WTC11 (cell line): ENCODE results near the gene KIRREL3. TPM values are rescaled to one million over a fixed set of nuclear protein-coding genes. Genes with fewer than 3 reads are reported as not detected.
A peak's percentile ranks its signal among the peaks of the same experiment; 100 is the strongest.

Source experiments
- ATAC-seq: fragments of 200-7000 bp; cut with Tn5 transposase; 2 replicates; pipeline ENCODE4 v1.10.0; 2021; ENCODE audit warnings: mild to moderate bottlenecking, moderate library complexity
- CTCF ChIA-PET: fragments of 300-600 bp; sonication (Branson Sonifier 250); formaldehyde crosslinking; loops from one replicate; lab custom pipeline; 2021; ENCODE audit warnings: antibody characterized with exemption; lab: Charles Lee
- POLR2A ChIA-PET: fragments of 350-600 bp; sonication (Branson Sonifier 250); formaldehyde crosslinking; loops from one replicate; lab custom pipeline; 2021; ENCODE audit warnings: antibody characterized with exemption; lab: Charles Lee
- DNase-seq: peaks from one replicate; pipeline ENCODE4 v3.0.0; 2021; ENCODE audit warnings: low spot score
- H3K27ac Mint-ChIP-seq: 2 replicates; pipeline ENCODE4 v1.8.0; 2021; ENCODE audit warnings: mixed read lengths
- H3K27me3 Mint-ChIP-seq: 2 replicates; pipeline ENCODE4 v1.8.0; 2021; ENCODE audit warnings: low read depth, mild to moderate bottlenecking, moderate library complexity, mixed read lengths
- H3K36me3 Mint-ChIP-seq: 2 replicates; pipeline ENCODE4 v1.8.0; 2021; ENCODE audit warnings: mixed read lengths
- H3K4me1 Mint-ChIP-seq: 2 replicates; pipeline ENCODE4 v1.8.0; 2022; ENCODE audit warnings: mixed read lengths
- H3K4me3 Mint-ChIP-seq: 2 replicates; pipeline ENCODE4 v1.8.0; 2021; ENCODE audit warnings: mild to moderate bottlenecking, moderate library complexity, mixed read lengths
- H3K9me3 Mint-ChIP-seq: 2 replicates; pipeline ENCODE4 v1.8.0; 2021; ENCODE audit warnings: mixed read lengths
- CBFB ChIP-seq: sonication (generic); formaldehyde crosslinking; IDR thresholded peaks from 2 replicates; pipeline ENCODE4 v1.8.1; 2022; ENCODE audit warnings: mild to moderate bottlenecking, low read depth, missing genetic modification reagents
- CREB1 ChIP-seq: sonication (generic); formaldehyde crosslinking; IDR thresholded peaks from 2 replicates; pipeline ENCODE4 v1.8.0; 2023; ENCODE audit warnings: mild to moderate bottlenecking, missing genetic modification reagents
- CREM ChIP-seq: sonication (generic); formaldehyde crosslinking; IDR thresholded peaks from 2 replicates; pipeline ENCODE4 v1.8.1; 2022; ENCODE audit warnings: mild to moderate bottlenecking, missing genetic modification reagents, moderate library complexity
- FOXK1 ChIP-seq: sonication (generic); formaldehyde crosslinking; IDR thresholded peaks from 2 replicates; pipeline ENCODE4 v1.8.0; 2022; ENCODE audit warnings: mild to moderate bottlenecking, moderate library complexity, missing genetic modification reagents
- FOXP1 ChIP-seq: sonication (generic); formaldehyde crosslinking; IDR thresholded peaks from 2 replicates; pipeline ENCODE4 v1.8.0; 2022; ENCODE audit warnings: missing genetic modification reagents, mild to moderate bottlenecking, moderate library complexity, borderline replicate concordance
- HMGA2 ChIP-seq: fragments of 250-450 bp; sonication (Bioruptor Pico); IDR thresholded peaks from 2 replicates; pipeline ENCODE4 v1.4.0; 2021; ENCODE audit warnings: mild to moderate bottlenecking, moderate library complexity
- JAZF1 ChIP-seq: fragments of 250-450 bp; sonication (Bioruptor Pico); IDR thresholded peaks from 2 replicates; pipeline ENCODE4 v1.9.0; 2021; ENCODE audit warnings: moderate library complexity, mild to moderate bottlenecking, inconsistent platforms
- KAT7 ChIP-seq: sonication (generic); formaldehyde crosslinking; IDR thresholded peaks from 2 replicates; pipeline ENCODE4 v1.8.1; 2023; ENCODE audit warnings: missing genetic modification reagents, mild to moderate bottlenecking, borderline replicate concordance
- NR3C1 ChIP-seq: sonication (generic); formaldehyde crosslinking; conservative IDR thresholded peaks from 2 replicates; pipeline ENCODE4 v1.8.1; 2023; ENCODE audit warnings: low read depth, mild to moderate bottlenecking, missing genetic modification reagents
- TEAD4 ChIP-seq: sonication (generic); formaldehyde crosslinking; IDR thresholded peaks from 2 replicates; pipeline ENCODE4 v1.8.0; 2022; ENCODE audit warnings: mild to moderate bottlenecking, missing genetic modification reagents
- ZBTB21 ChIP-seq: sonication (generic); formaldehyde crosslinking; IDR thresholded peaks from 2 replicates; pipeline ENCODE4 v1.8.1; 2023; ENCODE audit warnings: mild to moderate bottlenecking, missing genetic modification reagents, borderline replicate concordance
- ZNF416 ChIP-seq: fragments of 250-450 bp; sonication (Bioruptor Pico); IDR thresholded peaks from 2 replicates; pipeline ENCODE4 v1.9.0; 2021; ENCODE audit warnings: mild to moderate bottlenecking, inconsistent platforms
- total RNA-seq: library from RNA; stranded (reverse); gene quantifications from 3 replicates; pipeline ENCODE4 v1.2.3, GENCODE V29; 2021
- TF ChIP-seq, protein P1 (sequence below): fragments of 250-450 bp; sonication (Bioruptor Pico); IDR thresholded peaks from 2 replicates; pipeline ENCODE4 v1.9.0; 2021; ENCODE audit warnings: mild to moderate bottlenecking
- TF ChIP-seq, protein P2 (sequence below): sonication (generic); formaldehyde crosslinking; IDR thresholded peaks from 2 replicates; pipeline ENCODE4 v1.8.0; 2022; ENCODE audit warnings: mild to moderate bottlenecking, missing genetic modification reagents
- TF ChIP-seq, protein P3 (sequence below): sonication (generic); formaldehyde crosslinking; IDR thresholded peaks from 2 replicates; pipeline ENCODE4 v1.8.0; 2023; ENCODE audit warnings: mild to moderate bottlenecking, missing genetic modification reagents
- TF ChIP-seq, protein P4 (sequence below): sonication (generic); formaldehyde crosslinking; IDR thresholded peaks from 2 replicates; pipeline ENCODE4 v1.8.1; 2023; ENCODE audit warnings: mild to moderate bottlenecking, missing genetic modification reagents, borderline replicate concordance

The KIRREL3 gene
- total RNA-seq, 1 experiment from 2014 or later: 0.59 TPM

DNA sequence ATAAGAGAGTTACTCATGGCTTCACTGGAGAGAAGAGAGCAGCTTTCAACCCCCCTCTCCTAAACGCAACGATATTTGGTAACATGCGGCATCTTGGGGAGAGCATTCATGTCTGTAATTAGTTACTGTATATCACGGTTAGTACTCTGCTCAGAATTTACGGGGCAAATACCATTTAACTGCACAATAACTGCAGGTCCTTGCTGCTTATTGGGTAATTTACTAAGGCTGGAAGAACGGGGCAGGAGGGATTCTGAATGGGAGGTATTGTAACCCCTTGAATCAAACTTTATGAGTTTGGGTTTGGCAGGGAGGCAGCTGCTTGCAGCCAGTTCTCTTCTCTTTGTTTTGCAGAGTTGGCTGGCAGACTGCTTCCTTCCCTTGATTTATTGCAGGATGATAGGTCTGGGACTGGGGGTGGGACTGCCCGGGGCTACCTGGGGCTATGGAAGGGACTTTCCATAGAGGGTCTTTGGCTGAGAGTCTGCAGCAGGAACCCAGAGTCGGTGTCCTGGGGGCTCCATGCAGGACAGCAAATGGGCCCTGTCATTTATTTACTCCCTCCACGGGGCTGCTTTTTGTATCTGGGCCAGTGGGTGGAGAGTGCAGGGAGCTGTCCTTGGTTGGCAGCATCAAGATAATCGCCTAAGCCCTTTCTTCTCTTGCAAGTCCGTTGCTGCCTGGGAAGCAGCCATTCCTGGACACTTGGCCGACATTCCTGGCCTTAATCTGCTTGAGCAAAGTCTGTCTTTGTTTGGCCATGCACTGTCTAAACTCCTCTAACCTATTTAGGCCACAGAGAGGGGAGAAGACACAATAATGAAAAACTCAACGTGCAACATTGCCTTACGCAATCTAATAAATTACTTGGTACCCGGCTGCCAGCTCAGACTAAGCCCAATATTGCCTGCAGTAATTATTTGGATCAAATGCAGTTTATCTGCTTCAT, 456.2 kb downstream of the KIRREL3 start:
- peak; percentile 44 for DNase-seq
- H3K4me3 Mint-ChIP-seq: no peak overlapping the region
- H3K9me3 Mint-ChIP-seq: no peaks in the 10 kb centered on the region
- TF ChIP-seq FOXK1 (CRISPR knock-in tag): peak; percentile 37; the same call in 1 of the 2 replicates
- no peak for TF ChIP-seq ZBTB21 (CRISPR knock-in tag)
- TF ChIP-seq ZNF416 (CRISPR knock-in tag): no peak
- TF ChIP-seq, all 79 proteins: peak for 1
- POLR2A ChIA-PET: interaction anchor here (1.0 kb wide), 1 partner anchor 102 kb away, joined by 3 read pairs; no protein-coding TSS in a partner anchor
- Mint-ChIP-seq H3K27ac (peak overlapping the region; percentile 80), H3K4me1 (peaks cover 44% of the 10 kb centered on the region), H3K36me3 (no peaks in the 10 kb centered on the region), H3K27me3 (no peaks in the 10 kb centered on the region)
- CTCF ChIA-PET: interaction anchor here (0.7 to 2.2 kb wide), 8 partner anchors 20 to 446 kb away, joined by 3 to 15 read pairs (median 4); no protein-coding TSS in a partner anchor
- ATAC-seq: peak; percentile 84

DNA sequence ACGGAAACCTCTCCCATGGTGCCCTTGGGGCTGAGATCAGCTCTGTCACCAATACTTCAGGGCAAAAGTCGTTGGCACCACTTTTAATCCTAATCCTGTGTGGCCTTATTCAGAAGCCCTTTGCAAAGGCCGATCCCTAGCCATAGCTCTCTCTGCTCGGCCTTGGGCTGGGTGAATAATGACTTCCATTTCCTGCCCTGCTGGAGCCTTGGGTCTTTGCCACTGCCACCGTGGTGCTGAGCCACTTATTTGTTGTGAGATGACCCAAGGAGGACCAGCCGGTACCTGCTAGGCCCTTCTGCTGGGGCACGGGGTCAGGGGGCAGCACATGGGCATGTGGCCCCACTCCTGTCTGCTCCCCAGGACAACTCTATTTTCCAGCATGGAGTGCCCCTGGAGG, 456.9 kb downstream of the KIRREL3 start:
- Mint-ChIP-seq H3K27me3 (no peaks in the 10 kb centered on the region; the same call in 1 of the 2 replicates), H3K4me1 (peaks cover 39% of the 10 kb centered on the region), H3K9me3 (no peaks in the 10 kb centered on the region), H3K27ac (peak overlapping the region; percentile 35), H3K4me3 (no peak overlapping the region), H3K36me3 (no peaks in the 10 kb centered on the region)
- DNase-seq (no peak), ATAC-seq (peak; percentile 30)
- TF ChIP-seq KAT7 (CRISPR knock-in tag) (no peak), CBFB (CRISPR knock-in tag) (no peak), NR3C1 (CRISPR knock-in tag) (no peak), FOXP1 (no peak), JAZF1 (no peak), ZBTB21 (CRISPR knock-in tag) (no peak), CREB1 (CRISPR knock-in tag) (no peak), CREM (CRISPR knock-in tag) (no peak), TEAD4 (CRISPR knock-in tag) (no peak), FOXK1 (CRISPR knock-in tag) (no peak), HMGA2 (no peak)
- TF ChIP-seq, protein P1, sequence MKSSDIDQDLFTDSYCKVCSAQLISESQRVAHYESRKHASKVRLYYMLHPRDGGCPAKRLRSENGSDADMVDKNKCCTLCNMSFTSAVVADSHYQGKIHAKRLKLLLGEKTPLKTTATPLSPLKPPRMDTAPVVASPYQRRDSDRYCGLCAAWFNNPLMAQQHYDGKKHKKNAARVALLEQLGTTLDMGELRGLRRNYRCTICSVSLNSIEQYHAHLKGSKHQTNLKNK (CRISPR knock-in tag): no peak
- TF ChIP-seq, protein P2, sequence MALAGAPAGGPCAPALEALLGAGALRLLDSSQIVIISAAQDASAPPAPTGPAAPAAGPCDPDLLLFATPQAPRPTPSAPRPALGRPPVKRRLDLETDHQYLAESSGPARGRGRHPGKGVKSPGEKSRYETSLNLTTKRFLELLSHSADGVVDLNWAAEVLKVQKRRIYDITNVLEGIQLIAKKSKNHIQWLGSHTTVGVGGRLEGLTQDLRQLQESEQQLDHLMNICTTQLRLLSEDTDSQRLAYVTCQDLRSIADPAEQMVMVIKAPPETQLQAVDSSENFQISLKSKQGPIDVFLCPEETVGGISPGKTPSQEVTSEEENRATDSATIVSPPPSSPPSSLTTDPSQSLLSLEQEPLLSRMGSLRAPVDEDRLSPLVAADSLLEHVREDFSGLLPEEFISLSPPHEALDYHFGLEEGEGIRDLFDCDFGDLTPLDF (CRISPR knock-in tag): no peak
- TF ChIP-seq, protein P3, sequence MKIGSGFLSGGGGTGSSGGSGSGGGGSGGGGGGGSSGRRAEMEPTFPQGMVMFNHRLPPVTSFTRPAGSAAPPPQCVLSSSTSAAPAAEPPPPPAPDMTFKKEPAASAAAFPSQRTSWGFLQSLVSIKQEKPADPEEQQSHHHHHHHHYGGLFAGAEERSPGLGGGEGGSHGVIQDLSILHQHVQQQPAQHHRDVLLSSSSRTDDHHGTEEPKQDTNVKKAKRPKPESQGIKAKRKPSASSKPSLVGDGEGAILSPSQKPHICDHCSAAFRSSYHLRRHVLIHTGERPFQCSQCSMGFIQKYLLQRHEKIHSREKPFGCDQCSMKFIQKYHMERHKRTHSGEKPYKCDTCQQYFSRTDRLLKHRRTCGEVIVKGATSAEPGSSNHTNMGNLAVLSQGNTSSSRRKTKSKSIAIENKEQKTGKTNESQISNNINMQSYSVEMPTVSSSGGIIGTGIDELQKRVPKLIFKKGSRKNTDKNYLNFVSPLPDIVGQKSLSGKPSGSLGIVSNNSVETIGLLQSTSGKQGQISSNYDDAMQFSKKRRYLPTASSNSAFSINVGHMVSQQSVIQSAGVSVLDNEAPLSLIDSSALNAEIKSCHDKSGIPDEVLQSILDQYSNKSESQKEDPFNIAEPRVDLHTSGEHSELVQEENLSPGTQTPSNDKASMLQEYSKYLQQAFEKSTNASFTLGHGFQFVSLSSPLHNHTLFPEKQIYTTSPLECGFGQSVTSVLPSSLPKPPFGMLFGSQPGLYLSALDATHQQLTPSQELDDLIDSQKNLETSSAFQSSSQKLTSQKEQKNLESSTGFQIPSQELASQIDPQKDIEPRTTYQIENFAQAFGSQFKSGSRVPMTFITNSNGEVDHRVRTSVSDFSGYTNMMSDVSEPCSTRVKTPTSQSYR (CRISPR knock-in tag): no peak
- TF ChIP-seq, protein P4, sequence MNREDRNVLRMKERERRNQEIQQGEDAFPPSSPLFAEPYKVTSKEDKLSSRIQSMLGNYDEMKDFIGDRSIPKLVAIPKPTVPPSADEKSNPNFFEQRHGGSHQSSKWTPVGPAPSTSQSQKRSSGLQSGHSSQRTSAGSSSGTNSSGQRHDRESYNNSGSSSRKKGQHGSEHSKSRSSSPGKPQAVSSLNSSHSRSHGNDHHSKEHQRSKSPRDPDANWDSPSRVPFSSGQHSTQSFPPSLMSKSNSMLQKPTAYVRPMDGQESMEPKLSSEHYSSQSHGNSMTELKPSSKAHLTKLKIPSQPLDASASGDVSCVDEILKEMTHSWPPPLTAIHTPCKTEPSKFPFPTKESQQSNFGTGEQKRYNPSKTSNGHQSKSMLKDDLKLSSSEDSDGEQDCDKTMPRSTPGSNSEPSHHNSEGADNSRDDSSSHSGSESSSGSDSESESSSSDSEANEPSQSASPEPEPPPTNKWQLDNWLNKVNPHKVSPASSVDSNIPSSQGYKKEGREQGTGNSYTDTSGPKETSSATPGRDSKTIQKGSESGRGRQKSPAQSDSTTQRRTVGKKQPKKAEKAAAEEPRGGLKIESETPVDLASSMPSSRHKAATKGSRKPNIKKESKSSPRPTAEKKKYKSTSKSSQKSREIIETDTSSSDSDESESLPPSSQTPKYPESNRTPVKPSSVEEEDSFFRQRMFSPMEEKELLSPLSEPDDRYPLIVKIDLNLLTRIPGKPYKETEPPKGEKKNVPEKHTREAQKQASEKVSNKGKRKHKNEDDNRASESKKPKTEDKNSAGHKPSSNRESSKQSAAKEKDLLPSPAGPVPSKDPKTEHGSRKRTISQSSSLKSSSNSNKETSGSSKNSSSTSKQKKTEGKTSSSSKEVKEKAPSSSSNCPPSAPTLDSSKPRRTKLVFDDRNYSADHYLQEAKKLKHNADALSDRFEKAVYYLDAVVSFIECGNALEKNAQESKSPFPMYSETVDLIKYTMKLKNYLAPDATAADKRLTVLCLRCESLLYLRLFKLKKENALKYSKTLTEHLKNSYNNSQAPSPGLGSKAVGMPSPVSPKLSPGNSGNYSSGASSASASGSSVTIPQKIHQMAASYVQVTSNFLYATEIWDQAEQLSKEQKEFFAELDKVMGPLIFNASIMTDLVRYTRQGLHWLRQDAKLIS: no peak
- POLR2A ChIA-PET: interaction anchor here (1.0 kb wide), 1 partner anchor 101 kb away, joined by 3 read pairs; no protein-coding TSS in a partner anchor
- CTCF ChIA-PET: interaction anchor here (0.8 to 2.2 kb wide), 8 partner anchors 20 to 446 kb away, joined by 3 to 15 read pairs (median 4); no protein-coding TSS in a partner anchor
